HL-60 (cell line): ENCODE measurements around the gene CEP162.

Experiments used
- CTCF ChIP-seq: IDR thresholded peaks from one replicate; pipeline ENCODE4 v1.5.1; 2011; ENCODE audit warnings: low read length, control low read depth, inconsistent platforms; ENCODE audit not compliant: insufficient read depth
- SPI1 ChIP-seq: IDR thresholded peaks from 2 replicates; pipeline ENCODE4 v1.6.1; 2012; ENCODE audit warnings: low read depth, mild to moderate bottlenecking, borderline replicate concordance

- TF ChIP-seq SPI1 (no peak), CTCF (no peak)
Observed at GRCh38 chr6:84167457-84167856, 60.0 kb downstream of the CEP162 start.
